ENCODE data around the gene ZNF550. TPM values are rescaled to one million over a fixed set of nuclear protein-coding genes. Genes with fewer than 3 reads are reported as not detected.

The ZNF550 gene
- total and polyA plus RNA-seq, 2 of the 13 experiments (the other 11 are each of a cell fraction or from before 2014, with no cell fraction given) = 8.6 to 9.1 TPM

GRCh38 chr19:57559404-57560025 lies at the start of gene ZNF550 (continued):
- TF ChIP-seq ZFP36L2 (CRISPR knock-in tag; IDR thresholded peaks at IDR 0.05) (no peak), JARID2 (CRISPR knock-in tag; IDR thresholded peaks at IDR 0.05; ENCODE audit: insufficient replicate concordance) (no peak), ZFP37 (CRISPR knock-in tag; IDR thresholded peaks at IDR 0.05; ENCODE audit: borderline replicate concordance) (no peak), ZNF879 (CRISPR knock-in tag; IDR thresholded peaks at IDR 0.05) (no peak), ZNF776 (CRISPR knock-in tag; IDR thresholded peaks at IDR 0.05) (0 out of 2 replicates have a peak, but pooled peaks have one; percentile 9), ZNF615 (CRISPR knock-in tag; IDR thresholded peaks at IDR 0.05; ENCODE audit: borderline replicate concordance) (0 out of 2 replicates have a peak, but pooled peaks have one; percentile 76), ARID4A (CRISPR knock-in tag; IDR thresholded peaks at IDR 0.05; ENCODE audit: borderline replicate concordance) (peak; percentile 91), ZMAT5 (CRISPR knock-in tag; IDR thresholded peaks at IDR 0.05; ENCODE audit: borderline replicate concordance, low read depth) (no peak)

- Histone ChIP-seq H3K79me2 (ENCODE audit: insufficient read depth, low read length) (no peaks in the 10 kb centered on the region), H3K9me3 (ENCODE audit: low read length) (no peaks in the 10 kb centered on the region), H3K36me3 (replicated peaks in 1 of 2; ENCODE audit: control insufficient read depth in 1 of 2, insufficient read depth in 2 of 2, low read length in 2 of 2) (peaks cover 7 to 12% of the 10 kb centered on the region in 2 experiments; a peak in 3 of 5 replicates), H3K4me2 (ENCODE audit: low read depth, low read length) (no peak overlapping the region), H3K27ac (ENCODE audit: extremely low read length, insufficient read depth, low read length) (no peak overlapping the region), H2AFZ (ENCODE audit: low read length) (no peak overlapping the region), H4K20me1 (ENCODE audit: insufficient read depth, low read length) (no peaks in the 10 kb centered on the region), H3K4me1 (ENCODE audit: insufficient read depth, low read length) (no peaks in the 10 kb centered on the region), H3K4me3 (replicated peaks in 1 of 3; ENCODE audit: insufficient read depth in 1 of 3, low read depth in 2 of 3, low read length in 3 of 3) (no peak overlapping the region), H3K27me3 (ENCODE audit: control insufficient read depth in 1 of 2, insufficient read depth in 2 of 2, low read length in 2 of 2) (no peaks in the 10 kb centered on the region), H3K9ac (ENCODE audit: insufficient read depth, low read depth, low read length) (no peak overlapping the region)
- FAIRE-seq = no peak
- ChIA-PET POLR2A (no interaction called here), CTCF (ENCODE audit: low intra/inter-chr PET ratio, low total read pairs) (no interaction called here)
- in situ Hi-C loops (cut with HindIII; ENCODE audit: extremely low pct_ligation_motif_present, low pct_unique_long_range_greater_than_20kb) (no loop called here), intact Hi-C loops (cut with micrococcal nuclease; ENCODE audit: unreplicated experiment) (no loop called here)
- no peak for ATAC-seq
- BruUV-seq (replicated peaks) = no TSS peak
- 94% methylated on average over 5 of the region's 5 CpGs for WGBS (ENCODE audit: low lambda C conversion rate)
- no peak for DNase-seq (ENCODE audit: low spot score)
- no peak for TF ChIP-seq ZNF414 (CRISPR knock-in tag; IDR thresholded peaks at IDR 0.05)
- no peak for TF ChIP-seq ZNF503 (CRISPR knock-in tag; IDR thresholded peaks at IDR 0.05)
- no peak for TF ChIP-seq STAT5B (CRISPR knock-in tag; IDR thresholded peaks at IDR 0.05)
- no peak for TF ChIP-seq GLMP (CRISPR knock-in tag; IDR thresholded peaks at IDR 0.05; ENCODE audit: borderline replicate concordance)
- TF ChIP-seq DR1 (CRISPR knock-in tag; IDR thresholded peaks at IDR 0.05) = no peak
- no peak for TF ChIP-seq PHF20 (CRISPR knock-in tag; IDR thresholded peaks at IDR 0.05)
- no peak for TF ChIP-seq ZNF563 (CRISPR knock-in tag; IDR thresholded peaks at IDR 0.05)
These were observed 47.3 kb upstream of the ZNF550 start for GRCh38 chr19:57606931-57607330.

Data from HepG2 (cell line).